HG03520 (cell line): ENCODE results near the gene ARL8A.
A peak's percentile ranks its signal among the peaks of the same experiment; 100 is the strongest.
"Not testable (repeated sequence)": the region's sequence is repeated elsewhere in the genome, so short reads cannot be mapped to it uniquely, and the experiment has no call there.

Source experiments
- ATAC-seq: cut with Tn5 transposase; IDR thresholded peaks from one replicate; pipeline ENCODE4 v1.9.1; 2021; ENCODE audit warnings: mild to moderate bottlenecking, moderate library complexity; ENCODE audit not compliant: unreplicated experiment

ARL8A gene

DNA sequence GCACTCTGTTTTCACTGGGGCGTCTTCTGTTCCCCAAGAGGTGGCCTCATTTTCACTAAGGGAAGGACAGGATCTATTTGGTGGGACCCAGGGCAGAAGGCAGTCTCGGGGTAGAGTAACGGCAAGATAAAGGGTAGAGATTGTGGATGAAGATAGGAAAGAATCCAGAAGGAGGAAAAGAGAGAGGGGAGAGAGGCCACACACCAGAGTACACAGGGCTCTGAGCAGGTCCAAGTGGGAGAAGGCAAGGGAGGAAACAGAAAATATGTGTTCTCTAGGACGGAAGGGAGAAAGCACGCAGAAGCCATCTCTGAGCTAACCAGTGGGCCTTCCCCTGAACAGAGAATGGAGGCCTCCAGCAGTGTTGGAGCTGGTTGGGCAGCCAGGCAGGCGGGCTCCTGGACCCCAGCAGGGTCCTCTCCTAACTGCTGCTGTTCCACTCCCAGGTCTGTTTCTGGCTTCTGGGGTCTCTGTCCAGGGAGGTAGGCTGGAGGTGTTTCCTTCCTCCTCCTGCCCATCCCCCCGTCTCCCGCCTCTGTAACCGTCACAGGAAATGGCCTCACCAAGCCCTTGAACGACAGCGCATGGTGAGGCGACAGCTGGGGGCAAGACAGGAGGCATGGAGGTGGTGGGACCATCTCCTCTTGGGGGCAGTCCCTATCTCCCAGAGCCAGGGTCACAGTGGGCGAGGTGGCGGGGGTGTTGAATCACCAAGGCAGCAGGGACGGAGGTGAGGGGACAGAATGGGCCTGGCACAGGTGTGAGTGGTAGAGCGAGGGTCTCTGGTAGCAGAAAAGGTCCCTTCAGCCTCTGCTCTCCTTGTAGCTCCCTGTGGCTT, 15.2 kb upstream of the ARL8A start:
- no peak for ATAC-seq

DNA sequence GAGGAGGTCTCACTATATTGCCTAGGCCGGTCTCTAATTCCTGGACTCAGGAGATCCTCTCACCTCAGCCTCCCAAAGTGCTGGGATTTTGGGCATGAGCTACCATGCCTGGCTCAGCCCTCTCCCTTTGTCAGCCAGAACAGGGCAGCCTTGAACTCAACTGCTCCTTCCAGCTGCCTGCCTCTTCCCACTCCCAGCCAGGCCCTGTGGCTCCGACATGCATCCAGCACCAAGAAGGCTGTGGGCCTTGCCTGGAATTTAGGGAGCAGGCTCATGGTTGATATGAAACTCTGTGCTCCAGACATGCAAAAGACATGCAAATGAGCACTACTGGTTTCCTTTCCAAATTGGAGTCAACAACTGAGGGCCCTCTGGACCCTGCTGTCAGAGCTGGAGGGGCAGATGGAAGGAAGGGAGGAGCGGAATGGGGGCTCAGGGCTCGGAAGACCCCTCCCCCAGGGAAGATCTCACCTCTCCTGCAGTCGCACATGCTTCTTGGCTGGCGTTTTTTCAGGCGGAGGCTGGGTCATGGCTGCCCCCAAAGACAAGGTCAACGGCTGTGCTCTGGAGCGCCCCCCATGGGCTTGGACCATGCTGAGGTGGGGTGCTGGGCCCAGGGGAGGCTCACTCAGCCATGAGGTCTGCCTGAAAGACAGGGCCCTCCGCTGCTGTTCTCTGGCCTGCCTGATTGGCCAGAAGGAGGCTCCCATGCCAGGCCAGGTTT, 14.4 kb upstream of the ARL8A start:
- no peak for ATAC-seq

DNA sequence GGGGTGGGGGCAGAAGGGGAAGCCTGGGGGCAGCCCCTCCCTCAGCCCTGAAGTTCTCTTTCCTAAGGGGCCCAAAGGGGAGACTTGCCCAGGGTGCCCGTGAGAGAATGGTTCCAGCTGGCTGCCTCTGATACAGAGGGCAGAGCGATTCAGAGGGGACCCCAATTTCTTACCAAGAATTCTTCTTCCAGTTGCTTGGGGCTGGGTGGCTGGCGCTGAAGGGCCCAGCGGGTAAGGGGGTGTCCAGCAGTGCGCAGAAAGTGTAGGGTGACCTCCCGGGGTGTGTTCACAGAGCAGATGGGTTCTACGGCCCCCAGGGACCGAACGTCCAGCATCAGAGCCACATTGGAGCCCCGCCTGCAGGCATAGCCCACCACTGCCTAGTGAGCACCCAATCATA, 13.4 kb upstream of the ARL8A start:
- no peak for ATAC-seq

DNA sequence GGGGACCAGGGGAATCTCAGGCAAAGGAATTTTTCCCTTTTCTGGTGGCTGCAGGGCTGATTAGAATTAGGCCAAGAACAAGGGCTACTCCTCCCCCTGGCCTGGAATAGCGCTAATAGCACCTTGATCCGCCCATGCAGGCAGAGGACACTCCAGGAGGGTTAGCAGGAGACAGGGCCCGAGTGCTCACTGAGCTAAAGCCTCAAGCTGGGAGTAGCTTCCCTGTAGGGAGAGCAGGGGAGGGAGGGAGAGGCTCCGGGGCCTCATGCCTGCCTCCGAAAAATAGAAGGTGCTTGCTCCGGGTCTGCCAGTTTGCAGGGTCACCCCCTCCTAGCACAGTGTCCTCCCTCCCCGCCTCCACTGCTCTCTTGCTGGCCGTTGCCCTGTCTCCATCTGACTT, 12.1 kb upstream of the ARL8A start:
- ATAC-seq, result no peak

DNA sequence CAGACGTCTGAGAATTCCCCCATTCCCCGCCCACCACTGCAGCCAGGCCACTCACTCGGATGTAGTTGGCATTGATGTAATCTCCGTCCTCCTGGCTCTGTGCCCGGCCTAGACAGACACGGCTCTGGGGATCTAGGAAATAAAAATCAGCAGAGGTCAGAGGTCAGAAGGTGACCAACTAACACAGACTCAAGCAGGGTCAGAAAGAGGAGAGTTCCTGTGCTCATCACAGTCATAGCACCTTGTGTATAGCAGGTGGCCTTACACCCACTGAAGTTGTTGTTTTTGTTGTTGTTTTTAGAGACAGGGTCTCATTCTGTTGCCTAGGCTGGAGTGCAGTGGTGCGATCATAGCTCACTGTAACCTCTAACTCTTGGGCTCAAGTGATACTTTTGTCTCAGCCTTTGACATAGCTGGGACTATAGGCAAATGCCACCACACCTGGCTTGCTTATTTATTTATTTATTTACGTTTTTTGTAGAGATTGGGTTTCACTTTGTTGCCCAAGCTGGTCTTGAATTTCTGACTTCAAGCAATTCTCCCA, 11.0 kb upstream of the ARL8A start:
- ATAC-seq, result no peak

DNA sequence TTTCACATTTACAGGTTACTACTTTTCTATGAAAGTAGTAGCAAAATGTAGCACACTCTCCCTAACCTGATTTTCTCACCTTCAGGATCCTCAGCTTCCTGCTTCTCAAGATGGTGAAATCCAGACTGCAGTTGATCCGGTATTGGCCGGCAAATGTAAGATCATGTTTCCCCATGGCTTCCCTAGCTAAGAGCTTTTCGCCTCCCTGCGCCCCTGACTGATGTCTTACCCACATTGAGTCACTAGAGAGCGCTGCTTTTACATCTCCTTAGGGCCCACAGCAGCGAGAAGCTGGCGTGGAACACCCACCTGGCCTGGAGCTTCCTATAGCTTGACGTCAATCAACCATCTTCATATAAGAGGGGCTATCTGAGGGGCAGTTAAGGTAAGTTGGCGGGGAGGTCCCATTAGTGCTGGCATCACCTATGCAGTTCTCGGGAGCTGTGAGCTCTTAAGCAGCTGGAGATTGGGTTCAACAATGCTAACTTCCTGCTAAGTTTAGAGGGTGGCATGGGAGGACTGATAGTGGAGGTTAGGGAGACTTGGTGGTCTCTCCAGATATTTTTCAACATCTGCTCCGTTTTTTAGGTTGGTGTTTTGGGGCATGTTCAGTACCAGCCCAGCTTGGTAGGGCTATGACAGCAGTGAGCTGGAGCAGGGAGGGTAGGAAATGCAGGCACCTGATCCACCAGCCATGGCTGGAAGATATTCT, 10.4 kb upstream of the ARL8A start:
- no peak for ATAC-seq

DNA sequence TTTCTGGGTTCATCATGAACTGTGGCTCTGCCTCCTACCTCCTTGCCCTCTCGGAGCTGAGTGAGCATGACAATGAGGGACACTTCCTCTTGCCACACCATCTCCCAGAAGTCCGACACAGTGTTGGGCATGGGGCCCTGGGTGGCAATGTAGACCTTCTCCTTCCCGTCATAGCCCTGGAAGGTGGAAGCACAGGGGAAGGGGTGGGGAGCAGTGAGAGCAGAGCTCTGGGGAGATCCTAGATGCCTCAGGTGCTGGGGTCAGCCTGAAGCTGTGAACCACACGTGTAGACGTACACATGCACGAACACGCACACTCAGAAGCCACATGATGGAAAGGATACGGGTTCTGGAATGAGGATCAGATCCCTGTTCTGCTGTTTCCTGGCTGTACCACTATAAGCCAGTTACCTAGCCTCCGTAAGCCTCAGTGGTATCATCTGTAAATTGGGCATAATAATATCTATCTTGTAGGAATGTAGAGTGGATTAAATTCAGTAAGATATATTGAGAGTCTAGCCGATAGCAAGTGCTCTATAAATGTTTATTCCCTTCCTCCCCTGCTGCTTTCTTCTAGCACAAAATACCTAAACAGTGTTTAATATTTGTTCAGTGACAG, 9.7 kb upstream of the ARL8A start:
- no peak for ATAC-seq

DNA sequence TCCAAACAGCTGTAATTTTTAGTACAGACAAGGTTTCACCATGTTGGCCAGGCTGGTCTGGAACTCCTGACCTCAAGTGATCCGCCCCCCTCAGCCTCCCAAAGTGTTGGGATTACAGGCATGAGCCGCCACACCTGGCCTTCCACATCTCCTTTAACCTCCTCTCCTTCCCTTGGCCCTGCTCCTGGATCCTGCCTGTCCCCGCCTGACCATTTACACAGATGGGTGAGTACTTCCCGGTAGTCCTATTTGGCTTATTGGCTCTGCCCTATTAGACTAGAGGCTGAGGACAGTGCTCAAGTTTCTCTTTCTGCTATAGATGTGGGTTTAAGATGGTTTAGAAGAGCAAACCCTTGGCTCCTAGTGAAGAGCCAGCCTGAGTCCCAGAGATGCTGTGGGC, 8.7 kb upstream of the ARL8A start:
- no peak for ATAC-seq

DNA sequence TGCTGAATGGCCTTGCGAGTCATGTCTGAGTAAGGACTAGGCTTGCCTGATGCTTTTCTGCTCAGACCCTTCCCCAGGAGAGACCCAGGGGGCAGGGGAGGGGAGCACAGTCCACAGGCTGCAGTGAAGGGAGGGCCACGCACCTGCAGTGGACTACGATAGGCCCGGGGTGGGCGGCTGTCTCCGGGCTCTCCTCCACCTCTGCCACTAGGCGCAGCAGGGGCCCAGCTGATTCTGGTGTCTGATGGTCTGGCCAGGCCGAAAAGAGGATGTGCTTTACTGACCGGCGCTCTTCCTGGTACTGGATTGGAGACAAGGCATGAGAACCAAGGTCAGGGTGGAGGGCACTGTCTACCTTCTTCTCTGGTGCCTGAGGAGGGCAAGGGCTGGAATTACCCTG, 7.9 kb upstream of the ARL8A start:
- no peak for ATAC-seq

DNA sequence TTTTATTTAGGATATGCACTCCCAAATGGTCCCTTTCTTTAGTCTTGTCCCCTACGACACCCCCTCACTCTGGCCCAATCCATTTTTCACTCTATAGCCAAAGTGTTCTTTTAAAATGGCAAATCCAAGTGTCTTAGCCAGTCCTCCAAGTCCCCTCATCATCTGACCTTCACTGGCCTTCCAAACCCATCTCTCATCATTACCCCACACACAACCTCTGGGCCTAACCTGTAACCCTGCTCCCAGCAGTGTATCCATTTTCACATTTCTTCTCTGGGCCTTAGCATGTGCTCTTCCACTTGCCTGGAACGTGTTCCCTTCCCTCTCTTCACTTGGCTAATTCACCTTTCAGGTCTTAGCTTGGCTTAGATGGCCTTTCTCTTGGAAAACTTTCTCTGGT, 6.5 kb upstream of the ARL8A start:
- ATAC-seq, result no peak

DNA sequence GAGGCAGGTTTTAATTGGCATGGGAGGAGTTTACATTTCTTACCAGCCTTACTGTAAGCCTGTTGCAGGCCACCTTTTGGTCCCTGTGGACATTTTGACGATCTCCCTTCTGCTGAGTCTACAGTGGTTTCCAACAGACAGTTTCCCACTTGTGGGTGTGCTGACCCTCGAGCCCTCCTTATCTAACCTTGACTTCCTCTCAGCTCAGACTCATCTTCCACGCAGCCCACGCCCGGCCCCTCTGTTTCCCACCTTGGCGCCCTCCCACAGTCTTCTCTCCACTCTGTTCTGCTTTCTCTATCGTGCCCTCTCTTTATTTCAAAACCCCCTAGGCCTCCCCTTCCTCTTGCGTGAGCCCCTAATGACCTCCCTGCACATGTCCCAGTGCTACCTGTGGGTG, 6.1 kb upstream of the ARL8A start:
- ATAC-seq, result no peak

DNA sequence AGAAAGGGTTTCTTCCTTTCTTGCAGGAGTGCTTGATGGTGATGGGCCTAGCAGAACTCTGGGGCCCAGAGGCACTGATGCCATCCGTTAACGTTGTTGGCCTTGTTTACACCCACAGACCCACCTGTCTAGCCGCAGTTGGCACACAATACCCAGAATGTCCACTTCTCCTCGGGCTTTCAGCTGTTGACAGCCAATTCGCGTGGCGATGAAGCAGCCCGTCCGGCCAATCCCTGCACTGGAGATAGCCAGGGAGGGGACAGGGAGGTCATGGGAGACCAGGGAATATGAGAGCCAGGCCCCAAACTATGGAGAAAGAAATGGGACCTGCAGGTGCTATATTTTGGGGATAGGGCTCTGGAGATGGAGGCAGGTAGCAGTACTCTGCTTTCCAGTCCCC, 5.7 kb upstream of the ARL8A start:
- ATAC-seq, result no peak

DNA sequence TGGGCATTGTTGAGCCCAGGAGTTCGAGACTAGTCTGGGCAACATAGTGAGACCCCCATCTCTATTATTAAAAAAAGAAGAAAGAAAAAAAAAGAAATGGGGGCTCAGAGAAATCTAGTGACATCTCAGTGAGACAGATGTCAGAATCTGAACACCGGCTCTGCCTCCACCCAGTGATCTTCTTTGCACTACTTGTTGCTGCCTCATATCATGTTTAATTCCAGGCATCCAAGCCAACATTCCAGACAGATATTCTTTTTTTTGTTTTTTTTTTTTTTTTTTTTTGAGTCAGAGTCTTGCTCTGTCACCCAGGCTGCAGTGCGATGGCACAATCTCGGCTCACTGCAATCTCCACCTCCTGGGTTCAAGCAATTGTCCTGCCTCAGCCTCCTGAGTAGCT, 5.0 kb upstream of the ARL8A start:
- ATAC-seq, result no peak

DNA sequence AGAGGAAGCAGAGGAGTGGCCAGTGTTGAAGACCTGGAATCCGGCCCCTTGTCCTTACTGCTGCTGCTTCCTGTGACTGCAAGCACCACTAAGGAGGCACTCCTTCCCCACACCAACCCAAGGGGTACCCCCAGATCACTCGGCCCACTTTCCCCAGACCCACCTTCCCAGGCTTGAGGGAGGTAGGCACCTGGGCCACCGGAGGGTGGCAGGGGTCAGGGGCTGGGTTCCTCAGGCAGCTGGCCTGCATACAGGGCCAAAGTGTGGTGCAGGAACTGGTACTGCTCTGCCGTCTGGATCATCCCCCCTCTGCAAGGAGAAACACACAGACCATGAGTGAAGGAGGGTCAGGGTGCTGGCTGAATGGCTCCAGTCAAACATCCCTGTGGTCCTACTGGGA, 3.9 kb upstream of the ARL8A start:
- no peak for ATAC-seq

DNA sequence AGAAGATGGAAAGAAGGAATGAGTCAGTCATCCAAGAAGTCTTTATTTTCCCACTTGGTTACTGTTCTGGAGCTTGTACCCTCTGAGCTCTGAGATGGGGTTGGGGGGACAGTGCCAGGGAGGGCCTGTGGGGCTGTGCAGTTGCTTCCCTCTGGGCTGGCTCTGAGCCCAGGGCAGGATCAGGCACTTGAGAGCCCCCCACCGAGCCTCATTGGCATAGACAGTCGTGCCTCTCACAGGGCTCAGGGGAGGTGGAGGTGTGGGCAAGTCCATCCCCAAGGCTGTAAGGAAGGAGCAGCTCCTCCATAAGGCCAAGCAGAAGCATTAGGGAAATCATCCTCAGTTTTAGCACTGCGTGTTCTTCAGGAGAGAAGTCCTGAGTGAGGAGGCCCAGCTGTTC, 2.5 kb upstream of the ARL8A start:
- no peak for ATAC-seq

DNA sequence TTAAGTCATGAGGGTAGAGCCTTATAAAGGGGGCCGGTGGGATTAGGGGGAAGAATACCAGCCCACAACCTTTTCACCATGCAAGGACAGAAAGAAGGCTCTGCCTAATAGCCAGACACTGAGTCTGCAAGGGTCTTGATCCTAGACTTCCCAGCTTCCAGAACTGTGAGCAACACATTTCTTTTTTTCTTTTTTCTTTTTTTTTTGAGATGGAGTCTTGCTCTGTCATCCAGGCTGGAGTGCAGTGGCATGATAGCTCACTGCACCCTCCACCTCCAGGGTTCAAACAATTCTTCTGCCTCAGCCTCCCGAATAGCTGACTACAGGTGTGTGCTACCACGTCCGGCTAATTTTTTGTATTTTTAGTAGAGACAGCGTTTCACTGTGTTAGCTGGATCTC, 1.7 kb upstream of the ARL8A start:
- no peak for ATAC-seq

DNA sequence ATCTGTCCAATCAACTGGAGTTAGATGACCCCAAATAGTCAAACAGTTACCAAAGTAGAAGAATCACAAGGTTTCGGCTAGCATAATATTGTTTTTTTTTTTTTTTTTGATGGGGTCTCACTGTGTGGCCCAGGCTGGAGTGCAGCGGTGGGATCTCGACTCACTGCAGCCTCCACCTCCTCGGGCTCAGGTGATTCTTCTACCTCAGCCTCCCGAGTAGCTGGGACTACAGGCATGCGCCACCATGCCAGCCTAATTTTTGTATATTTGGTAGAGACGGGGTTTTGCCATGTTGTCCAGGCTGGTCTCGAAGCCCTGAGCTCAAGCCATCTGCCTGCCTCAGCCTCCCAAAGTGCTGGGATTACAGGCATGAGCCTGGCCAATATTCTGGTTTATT, 1.2 kb upstream of the ARL8A start:
- not testable (repeated sequence) for ATAC-seq

DNA sequence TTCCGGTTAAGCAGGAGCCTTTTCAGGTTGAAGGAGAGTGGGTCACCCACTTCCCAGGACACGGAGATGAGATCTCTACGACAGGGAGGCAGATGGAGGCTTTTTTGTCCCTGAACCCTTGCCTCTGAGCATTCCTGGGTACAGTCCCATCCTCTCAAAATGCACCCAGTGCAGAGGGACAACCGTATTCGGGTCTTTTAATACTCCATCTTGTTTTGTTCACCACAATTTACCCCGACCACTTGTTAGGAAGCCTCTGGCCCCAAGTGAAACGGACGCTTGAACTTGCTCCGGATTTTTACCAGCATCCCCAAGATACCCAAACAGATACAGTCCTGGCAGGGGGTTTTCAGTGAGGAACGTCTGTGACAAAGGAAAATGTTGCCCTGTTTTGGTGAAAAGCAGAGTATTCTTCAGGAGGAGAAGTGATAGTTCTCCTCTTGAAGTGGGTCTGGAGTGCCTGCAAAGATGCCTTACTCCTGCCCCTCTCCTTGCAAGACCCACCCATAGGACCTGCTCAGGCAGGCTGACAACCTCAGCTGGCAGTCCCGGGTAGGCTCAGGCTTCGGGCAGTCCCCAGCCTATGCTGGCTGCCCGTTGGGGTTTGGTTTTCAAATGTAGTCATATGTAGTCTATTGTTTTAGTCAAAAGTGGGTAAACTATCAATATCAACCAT, 669 bp upstream of the ARL8A start:
- ATAC-seq, result no peak

DNA sequence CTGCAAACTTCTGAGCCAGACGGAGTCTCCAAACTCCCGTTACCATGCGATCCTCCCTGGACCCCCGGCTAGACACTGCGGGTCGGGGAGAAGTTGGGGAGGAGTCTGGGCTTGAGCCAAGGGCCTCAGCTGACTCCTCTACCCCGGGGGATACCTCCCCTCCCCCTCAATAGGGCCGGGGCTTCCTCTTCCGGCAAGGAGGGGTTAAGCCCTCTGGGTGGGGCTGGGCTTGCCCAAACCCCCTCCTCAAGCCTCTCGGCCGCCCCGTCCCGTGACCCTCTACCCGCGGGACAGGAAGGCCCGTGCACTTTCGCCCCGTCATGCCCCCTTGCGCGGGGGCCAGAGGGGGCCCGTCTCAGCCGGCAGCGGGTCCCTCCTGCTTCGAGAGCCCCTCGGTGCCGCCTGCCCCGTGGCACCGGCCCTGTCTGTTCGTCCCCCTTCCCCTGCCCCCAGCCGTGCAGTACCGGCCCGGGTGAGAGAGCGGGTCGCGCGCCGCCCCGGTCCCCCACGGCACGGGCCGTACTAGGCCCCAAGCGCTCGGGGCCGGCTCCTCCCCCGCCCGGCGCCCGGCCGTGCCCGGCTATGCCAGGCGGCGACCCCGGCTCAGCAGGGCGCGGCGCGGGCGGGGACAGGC, 652 bp downstream of the ARL8A start:
- ATAC-seq, result peak; percentile 27
